ENCODE results near the gene PARS2. TPM values are rescaled to one million over a fixed set of nuclear protein-coding genes. Genes with fewer than 3 reads are reported as not detected.

PARS2 gene
- total RNA-seq, 1 experiment from 2014 or later: 9.6 TPM

- no peak overlapping the region for H3K4me2 ChIP-seq (ENCODE audit: low read length)
- no peaks in the 10 kb centered on the region for H3K9me3 ChIP-seq (ENCODE audit: control insufficient read depth in 1 of 2, insufficient read depth in 1 of 2, low read depth in 1 of 2, low read length in 2 of 2)
- no peak overlapping the region for H3K4me3 ChIP-seq (replicated peaks in 1 of 2; ENCODE audit: low read depth in 1 of 2, low read length in 2 of 2)
- no peak overlapping the region for H2AFZ ChIP-seq (ENCODE audit: low read depth, low read length, poor library complexity, severe bottlenecking)
- CTCF ChIA-PET: interaction anchor here (1.5 kb wide), 1 partner anchor 8 kb away, joined by 5 read pairs; no protein-coding TSS in a partner anchor
- ATAC-seq (no peak), DNase-seq (ENCODE audit: low read depth, low spot score) (no peak)
- H3K79me2 ChIP-seq (ENCODE audit: insufficient read depth, low read length): no peaks in the 10 kb centered on the region
- RAD21 ChIA-PET (ENCODE audit: low non-redundant PET in 1 of 2, low total read pairs in 2 of 2, uncharacterized antibody in 2 of 2, unreplicated experiment in 2 of 2): no interaction called here
- H3K27me3 ChIP-seq (ENCODE audit: insufficient read depth, low read length): no peaks in the 10 kb centered on the region
- no TSS peak for BruUV-seq (replicated peaks)
- no peaks in the 10 kb centered on the region for H3K9me2 ChIP-seq (ENCODE audit: insufficient read depth)
- no peak overlapping the region for H3K9ac ChIP-seq (ENCODE audit: low read length)
- no peak overlapping the region for H3K27ac ChIP-seq (ENCODE audit: low read depth, low read length)
- H3K36me3 ChIP-seq (ENCODE audit: control insufficient read depth in 1 of 2, insufficient read depth in 2 of 2, low read length in 2 of 2): no peaks in the 10 kb centered on the region
- intact Hi-C loops (cut with micrococcal nuclease): no loop called here
- POLR2A ChIA-PET: no interaction called here
- H3K4me1 ChIP-seq (ENCODE audit: control insufficient read depth in 1 of 2, insufficient read depth in 2 of 2, low read length in 2 of 2): peaks cover 0 to 4% of the 10 kb centered on the region in 2 experiments; a peak in 1 of 4 replicates
- no peak for TF ChIP-seq CBX3 (IDR thresholded peaks at IDR 0.05; ENCODE audit: low read depth)
- TF ChIP-seq FOSL1 (IDR thresholded peaks at IDR 0.05; ENCODE audit: low read depth): no peak
- TF ChIP-seq, protein P1, sequence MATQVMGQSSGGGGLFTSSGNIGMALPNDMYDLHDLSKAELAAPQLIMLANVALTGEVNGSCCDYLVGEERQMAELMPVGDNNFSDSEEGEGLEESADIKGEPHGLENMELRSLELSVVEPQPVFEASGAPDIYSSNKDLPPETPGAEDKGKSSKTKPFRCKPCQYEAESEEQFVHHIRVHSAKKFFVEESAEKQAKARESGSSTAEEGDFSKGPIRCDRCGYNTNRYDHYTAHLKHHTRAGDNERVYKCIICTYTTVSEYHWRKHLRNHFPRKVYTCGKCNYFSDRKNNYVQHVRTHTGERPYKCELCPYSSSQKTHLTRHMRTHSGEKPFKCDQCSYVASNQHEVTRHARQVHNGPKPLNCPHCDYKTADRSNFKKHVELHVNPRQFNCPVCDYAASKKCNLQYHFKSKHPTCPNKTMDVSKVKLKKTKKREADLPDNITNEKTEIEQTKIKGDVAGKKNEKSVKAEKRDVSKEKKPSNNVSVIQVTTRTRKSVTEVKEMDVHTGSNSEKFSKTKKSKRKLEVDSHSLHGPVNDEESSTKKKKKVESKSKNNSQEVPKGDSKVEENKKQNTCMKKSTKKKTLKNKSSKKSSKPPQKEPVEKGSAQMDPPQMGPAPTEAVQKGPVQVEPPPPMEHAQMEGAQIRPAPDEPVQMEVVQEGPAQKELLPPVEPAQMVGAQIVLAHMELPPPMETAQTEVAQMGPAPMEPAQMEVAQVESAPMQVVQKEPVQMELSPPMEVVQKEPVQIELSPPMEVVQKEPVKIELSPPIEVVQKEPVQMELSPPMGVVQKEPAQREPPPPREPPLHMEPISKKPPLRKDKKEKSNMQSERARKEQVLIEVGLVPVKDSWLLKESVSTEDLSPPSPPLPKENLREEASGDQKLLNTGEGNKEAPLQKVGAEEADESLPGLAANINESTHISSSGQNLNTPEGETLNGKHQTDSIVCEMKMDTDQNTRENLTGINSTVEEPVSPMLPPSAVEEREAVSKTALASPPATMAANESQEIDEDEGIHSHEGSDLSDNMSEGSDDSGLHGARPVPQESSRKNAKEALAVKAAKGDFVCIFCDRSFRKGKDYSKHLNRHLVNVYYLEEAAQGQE (IDR thresholded peaks at IDR 0.05; ENCODE audit: low read depth): no peak
- TF ChIP-seq YY1 (IDR thresholded peaks at IDR 0.05; ENCODE audit: extremely low read depth, insufficient replicate concordance, low read depth, low read length): no peak
- TF ChIP-seq JUND (IDR thresholded peaks at IDR 0.05): no peak
- no peak for TF ChIP-seq MAX (IDR thresholded peaks at IDR 0.05)
- TF ChIP-seq SIN3A (IDR thresholded peaks at IDR 0.05; ENCODE audit: low read depth): no peak
- no peak for TF ChIP-seq ATF3 (IDR thresholded peaks at IDR 0.05)
- no peak for TF ChIP-seq ZBTB33 (IDR thresholded peaks at IDR 0.05; ENCODE audit: extremely low read depth, insufficient replicate concordance, low read length)
- TF ChIP-seq TCF7L2 (IDR thresholded peaks at IDR 0.05; ENCODE audit: borderline replicate concordance, extremely low read depth, insufficient read depth, insufficient read length): no peak
- TF ChIP-seq ZNF274 (IDR thresholded peaks at IDR 0.05; ENCODE audit: low read depth, low read length): no peak
- TF ChIP-seq ELF1 (IDR thresholded peaks at IDR 0.05; ENCODE audit: borderline replicate concordance, low read depth): no peak
- TF ChIP-seq POLR2AphosphoS5 (IDR thresholded peaks at IDR 0.05; ENCODE audit: low read depth, low read length): no peak
- no peak for TF ChIP-seq SRF (IDR thresholded peaks at IDR 0.05; ENCODE audit: low read depth)
- TF ChIP-seq CTCF (IDR thresholded peaks at IDR 0.05 in 2 of 3, conservative IDR thresholded peaks at IDR 0.05 in 1 of 3; ENCODE audit: borderline replicate concordance in 1 of 3, insufficient read depth in 1 of 3, low read depth in 2 of 3, low read length in 2 of 3): no peak
- no peak for TF ChIP-seq POLR2A (IDR thresholded peaks at IDR 0.05; ENCODE audit: borderline replicate concordance, extremely low read depth, insufficient read depth, insufficient read length)
- H4K20me1 ChIP-seq (ENCODE audit: insufficient read depth): no peaks in the 10 kb centered on the region
These were observed 19.7 kb upstream of the PARS2 start for GRCh38 chr1:54784066-54784465.
